Measurements from ENCODE around the gene CTPS2.

The CTPS2 gene

GRCh38 chrX:16573781-16574180, 138.7 kb downstream of the CTPS2 start:
- H3K27ac ChIP-seq (ENCODE audit: low read depth, low read length, poor library complexity, severe bottlenecking), result no peak overlapping the region
- H3F3A ChIP-seq (ENCODE audit: insufficient read depth, low read length), result no peaks in the 10 kb centered on the region
- no peaks in the 10 kb centered on the region for H3K9me2 ChIP-seq (ENCODE audit: low read depth, low read length)
- H3K79me2 ChIP-seq (ENCODE audit: insufficient read depth, low read length), result no peaks in the 10 kb centered on the region
- no peaks in the 10 kb centered on the region for H3K9me3 ChIP-seq (ENCODE audit: low read length)
- no peaks in the 10 kb centered on the region for H3K27me3 ChIP-seq (ENCODE audit: insufficient read depth, low read length)
- H3K36me3 ChIP-seq (ENCODE audit: insufficient read depth, low read length), result no peaks in the 10 kb centered on the region
- no peaks in the 10 kb centered on the region for H4K20me1 ChIP-seq (ENCODE audit: insufficient read depth, low read length)
- no peak overlapping the region for H3K9ac ChIP-seq (ENCODE audit: low read length)
- no peak overlapping the region for H2AFZ ChIP-seq (ENCODE audit: low read length)
- H3K4me1 ChIP-seq (ENCODE audit: insufficient read depth, low read length, severe bottlenecking), result no peaks in the 10 kb centered on the region
- H3K4me2 ChIP-seq (ENCODE audit: low read length), result no peak overlapping the region
- H3K4me3 ChIP-seq (ENCODE audit: low read depth, low read length, poor library complexity, severe bottlenecking), result no peak overlapping the region
- no peak for TF ChIP-seq EZH2 (IDR thresholded peaks at IDR 0.05; ENCODE audit: borderline replicate concordance, low read length)
- no peak for TF ChIP-seq CTCF (IDR thresholded peaks at IDR 0.05; ENCODE audit: low read length)

- Histone ChIP-seq H3K4me1 (ENCODE audit: insufficient read depth, low read length, severe bottlenecking) (no peaks in the 10 kb centered on the region), H3K9ac (ENCODE audit: low read length) (no peak overlapping the region), H3K9me3 (ENCODE audit: low read length) (no peaks in the 10 kb centered on the region), H3K27ac (ENCODE audit: low read depth, low read length, poor library complexity, severe bottlenecking) (no peak overlapping the region), H3K27me3 (ENCODE audit: insufficient read depth, low read length) (no peaks in the 10 kb centered on the region), H3K9me2 (ENCODE audit: low read depth, low read length) (no peaks in the 10 kb centered on the region), H4K20me1 (ENCODE audit: insufficient read depth, low read length) (no peaks in the 10 kb centered on the region), H3K4me3 (ENCODE audit: low read depth, low read length, poor library complexity, severe bottlenecking) (no peak overlapping the region), H3F3A (ENCODE audit: insufficient read depth, low read length) (no peaks in the 10 kb centered on the region), H3K36me3 (ENCODE audit: insufficient read depth, low read length) (no peaks in the 10 kb centered on the region), H3K79me2 (ENCODE audit: insufficient read depth, low read length) (no peaks in the 10 kb centered on the region), H3K4me2 (ENCODE audit: low read length) (no peak overlapping the region), H2AFZ (ENCODE audit: low read length) (no peak overlapping the region)
- TF ChIP-seq EZH2 (IDR thresholded peaks at IDR 0.05; ENCODE audit: borderline replicate concordance, low read length), result no peak
- no peak for TF ChIP-seq CTCF (IDR thresholded peaks at IDR 0.05; ENCODE audit: low read length)
Measured at GRCh38 chrX:16567681-16568080, 144.8 kb downstream of the CTPS2 start.

GRCh38 chrX:16566571-16566970, 145.9 kb downstream of the CTPS2 start:
- Histone ChIP-seq H2AFZ (ENCODE audit: low read length) (no peak overlapping the region), H3K4me3 (ENCODE audit: low read depth, low read length, poor library complexity, severe bottlenecking) (no peak overlapping the region), H3K9me2 (ENCODE audit: low read depth, low read length) (no peaks in the 10 kb centered on the region), H3K9me3 (ENCODE audit: low read length) (no peaks in the 10 kb centered on the region), H4K20me1 (ENCODE audit: insufficient read depth, low read length) (no peaks in the 10 kb centered on the region), H3K36me3 (ENCODE audit: insufficient read depth, low read length) (no peaks in the 10 kb centered on the region), H3K9ac (ENCODE audit: low read length) (no peak overlapping the region), H3K4me2 (ENCODE audit: low read length) (no peak overlapping the region), H3K79me2 (ENCODE audit: insufficient read depth, low read length) (no peaks in the 10 kb centered on the region), H3K27me3 (ENCODE audit: insufficient read depth, low read length) (no peaks in the 10 kb centered on the region), H3K27ac (ENCODE audit: low read depth, low read length, poor library complexity, severe bottlenecking) (no peak overlapping the region), H3F3A (ENCODE audit: insufficient read depth, low read length) (no peaks in the 10 kb centered on the region), H3K4me1 (ENCODE audit: insufficient read depth, low read length, severe bottlenecking) (no peaks in the 10 kb centered on the region)
- no peak for TF ChIP-seq EZH2 (IDR thresholded peaks at IDR 0.05; ENCODE audit: borderline replicate concordance, low read length)
- TF ChIP-seq CTCF (IDR thresholded peaks at IDR 0.05; ENCODE audit: low read length), result no peak

Data from OCI-LY1 (cell line).